Smooth muscle cell (in vitro differentiated cells): ENCODE data around the gene ATP6V1C2. TPM values are rescaled to one million over a fixed set of nuclear protein-coding genes. Genes with fewer than 3 reads are reported as not detected.

Experiments
- DNase-seq: peaks from one replicate; lab custom pipeline; 2025; ENCODE audit not compliant: unreplicated experiment; lab: John Stamatoyannopoulos, UW
- H2AFZ ChIP-seq: fragments of 200-600 bp; sonication (generic); 2 replicates; pipeline ENCODE4 v1.6.0; 2016; ENCODE audit warnings: antibody characterized with exemption, low read depth, mild to moderate bottlenecking
- H3F3A ChIP-seq: fragments of 200-600 bp; sonication (generic); 2 replicates; pipeline ENCODE4 v1.6.0; 2017; ENCODE audit warnings: antibody characterized with exemption, low read depth
- H3K27ac ChIP-seq: fragments of 200-600 bp; sonication (generic); 2 replicates; pipeline ENCODE4 v1.5.1; 2016; ENCODE audit warnings: low read depth, mild to moderate bottlenecking
- H3K27me3 ChIP-seq: fragments of 200-600 bp; sonication (generic); 2 replicates; pipeline ENCODE4 v1.6.1; 2016; ENCODE audit warnings: low read depth, mild to moderate bottlenecking
- H3K36me3 ChIP-seq: fragments of 200-600 bp; sonication (generic); 2 replicates; pipeline ENCODE4 v1.5.1; 2016; ENCODE audit warnings: low read depth
- H3K4me1 ChIP-seq: fragments of 200-600 bp; sonication (generic); 2 replicates; pipeline ENCODE4 v1.5.1; 2016; ENCODE audit warnings: low read depth
- H3K4me2 ChIP-seq: fragments of 200-600 bp; sonication (generic); 2 replicates; pipeline ENCODE4 v1.6.0; 2016; ENCODE audit warnings: mild to moderate bottlenecking
- H3K4me3 ChIP-seq: fragments of 200-600 bp; sonication (generic); 2 replicates; pipeline ENCODE4 v1.5.1; 2016; ENCODE audit warnings: mild to moderate bottlenecking
- H3K79me2 ChIP-seq: fragments of 200-600 bp; sonication (generic); 2 replicates; pipeline ENCODE4 v1.6.0; 2016; ENCODE audit warnings: low read depth, mild to moderate bottlenecking
- H3K9ac ChIP-seq: fragments of 200-600 bp; sonication (generic); 2 replicates; pipeline ENCODE4 v1.6.0; 2016; ENCODE audit warnings: low read depth
- H3K9me3 ChIP-seq: fragments of 200-600 bp; sonication (generic); replicated peaks from 2 replicates; pipeline ENCODE4 v1.5.1; 2016; ENCODE audit warnings: low read depth
- H4K20me1 ChIP-seq: fragments of 200-600 bp; sonication (generic); 2 replicates; pipeline ENCODE4 v1.6.0; 2016; ENCODE audit warnings: low read depth
- WGBS: methylation state at CpG from one replicate; pipeline ENCODE4 v1.1.7; 2016; ENCODE audit warnings: low lambda C conversion rate; 5-methylcytosine and 5-hydroxymethylcytosine counted together
- polyA plus RNA-seq: library from polyadenylated mRNA; unstranded; fragments of >200 nt; fragmentation: Nextera tagmentation; extraction: Ambion mirVana; gene quantifications from 2 replicates; pipeline ENCODE4 v1.2.1, GENCODE V29; 2016
- total RNA-seq: library from RNA; depleted of rRNA; stranded (reverse); fragments of >200 nt; gene quantifications from 2 replicates; pipeline ENCODE4 v1.2.3, GENCODE V29; 2014
- TF ChIP-seq, protein P1 (sequence below): fragments of 200-600 bp; sonication (generic); IDR thresholded peaks from 2 replicates; pipeline ENCODE4 v1.5.1; 2017; ENCODE audit warnings: borderline replicate concordance, mild to moderate bottlenecking, antibody characterized with exemption; ENCODE audit not compliant: insufficient read depth, poor library complexity, severe bottlenecking

Gene ATP6V1C2
- total and polyA plus RNA-seq, 2 experiments from 2014 or later: 0.53 to 1.5 TPM

DNA sequence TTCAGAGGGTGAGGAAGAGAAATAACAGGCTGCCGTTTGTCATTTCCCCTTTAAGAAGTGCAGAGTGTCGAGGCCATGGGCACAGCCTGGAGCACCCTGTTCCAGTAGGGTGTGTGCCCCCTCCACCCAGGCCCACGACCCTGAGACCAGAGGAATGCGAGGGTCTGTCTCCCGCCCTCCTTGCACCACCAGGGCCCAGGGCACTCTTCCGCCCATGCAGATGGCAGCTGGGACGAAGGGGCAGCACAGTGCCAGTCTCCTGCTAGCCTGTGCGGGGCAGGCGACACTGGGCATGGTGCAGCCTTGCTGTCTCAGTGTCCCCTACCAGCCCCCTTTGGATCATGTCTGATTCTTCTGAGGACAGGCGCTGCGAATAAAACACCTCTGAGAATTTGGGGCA is 106.9 kb downstream of the ATP6V1C2 start:
- Histone ChIP-seq H3K36me3 (no peaks in the 10 kb centered on the region), H3K4me3 (no peak overlapping the region), H3F3A (no peaks in the 10 kb centered on the region), H3K4me1 (no peaks in the 10 kb centered on the region), H3K79me2 (no peaks in the 10 kb centered on the region), H4K20me1 (no peaks in the 10 kb centered on the region), H3K27ac (no peak overlapping the region), H3K9me3 (no peaks in the 10 kb centered on the region), H3K27me3 (peaks cover 3% of the 10 kb centered on the region), H3K4me2 (no peak overlapping the region), H3K9ac (no peak overlapping the region), H2AFZ (no peak overlapping the region)
- TF ChIP-seq, protein P1, sequence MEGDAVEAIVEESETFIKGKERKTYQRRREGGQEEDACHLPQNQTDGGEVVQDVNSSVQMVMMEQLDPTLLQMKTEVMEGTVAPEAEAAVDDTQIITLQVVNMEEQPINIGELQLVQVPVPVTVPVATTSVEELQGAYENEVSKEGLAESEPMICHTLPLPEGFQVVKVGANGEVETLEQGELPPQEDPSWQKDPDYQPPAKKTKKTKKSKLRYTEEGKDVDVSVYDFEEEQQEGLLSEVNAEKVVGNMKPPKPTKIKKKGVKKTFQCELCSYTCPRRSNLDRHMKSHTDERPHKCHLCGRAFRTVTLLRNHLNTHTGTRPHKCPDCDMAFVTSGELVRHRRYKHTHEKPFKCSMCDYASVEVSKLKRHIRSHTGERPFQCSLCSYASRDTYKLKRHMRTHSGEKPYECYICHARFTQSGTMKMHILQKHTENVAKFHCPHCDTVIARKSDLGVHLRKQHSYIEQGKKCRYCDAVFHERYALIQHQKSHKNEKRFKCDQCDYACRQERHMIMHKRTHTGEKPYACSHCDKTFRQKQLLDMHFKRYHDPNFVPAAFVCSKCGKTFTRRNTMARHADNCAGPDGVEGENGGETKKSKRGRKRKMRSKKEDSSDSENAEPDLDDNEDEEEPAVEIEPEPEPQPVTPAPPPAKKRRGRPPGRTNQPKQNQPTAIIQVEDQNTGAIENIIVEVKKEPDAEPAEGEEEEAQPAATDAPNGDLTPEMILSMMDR: no peak
- 84% methylated on average over 11 of the region's 11 CpGs for WGBS
- no peak for DNase-seq

DNA sequence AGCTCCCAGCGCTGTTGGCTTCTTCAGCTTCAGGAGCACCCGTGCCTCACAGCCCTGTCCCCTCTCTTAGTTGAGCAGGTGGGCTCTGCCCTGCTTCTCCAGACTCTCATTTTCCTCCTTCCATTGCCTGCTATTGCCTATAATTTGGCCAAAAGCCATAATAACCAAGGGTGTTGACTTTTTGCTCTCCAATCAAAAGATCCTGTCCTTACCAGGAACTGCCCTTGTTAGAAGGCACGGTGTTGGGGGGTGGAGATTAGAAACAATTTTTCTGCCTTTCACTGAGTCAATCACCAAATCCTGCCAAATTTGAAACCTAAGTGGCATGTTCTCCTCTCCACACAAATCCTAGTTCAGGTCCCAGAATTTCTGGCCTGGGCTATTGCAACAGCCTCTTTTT is 107.9 kb downstream of the ATP6V1C2 start:
- TF ChIP-seq, protein P1: no peak
- Histone ChIP-seq H3K4me2 (no peak overlapping the region), H4K20me1 (no peaks in the 10 kb centered on the region), H3K27me3 (peaks cover 3% of the 10 kb centered on the region), H2AFZ (no peak overlapping the region), H3K9me3 (no peaks in the 10 kb centered on the region), H3K4me3 (no peak overlapping the region), H3K27ac (no peak overlapping the region), H3K4me1 (no peaks in the 10 kb centered on the region), H3K79me2 (no peaks in the 10 kb centered on the region), H3K9ac (no peak overlapping the region), H3K36me3 (no peaks in the 10 kb centered on the region), H3F3A (no peaks in the 10 kb centered on the region)
- WGBS: 95% methylated on average over 3 of the region's 3 CpGs
- DNase-seq: no peak

DNA sequence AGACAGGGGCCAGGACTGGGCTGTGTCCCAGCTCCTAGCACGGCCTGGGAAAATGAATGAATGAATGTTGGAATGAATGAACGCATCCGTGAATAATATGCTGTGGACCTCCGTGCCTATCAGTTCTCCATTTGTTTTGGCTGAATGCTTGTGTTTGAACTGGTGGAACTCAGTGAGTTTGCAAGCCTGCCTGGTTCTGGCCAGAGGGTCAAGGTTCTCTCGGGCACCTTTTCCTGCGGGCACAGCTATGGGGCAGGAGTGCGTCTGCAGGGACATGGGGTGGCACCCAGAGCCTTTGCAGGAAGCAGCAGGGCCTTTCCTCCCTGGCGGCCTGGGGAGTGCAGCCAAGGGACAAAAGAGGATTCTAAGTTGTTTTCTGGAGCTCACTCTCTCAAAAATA is 108.8 kb downstream of the ATP6V1C2 start:
- TF ChIP-seq, protein P1: no peak
- H3K27me3 ChIP-seq: peaks cover 3% of the 10 kb centered on the region
- no peaks in the 10 kb centered on the region for H3K4me1 ChIP-seq
- H4K20me1 ChIP-seq: no peaks in the 10 kb centered on the region
- no peak overlapping the region for H3K4me2 ChIP-seq
- 93% methylated on average over 8 of the region's 8 CpGs for WGBS
- H3K79me2 ChIP-seq: no peaks in the 10 kb centered on the region
- H2AFZ ChIP-seq: no peak overlapping the region
- DNase-seq: no peak
- no peak overlapping the region for H3K4me3 ChIP-seq
- no peaks in the 10 kb centered on the region for H3K36me3 ChIP-seq
- no peaks in the 10 kb centered on the region for H3K9me3 ChIP-seq
- H3K27ac ChIP-seq: no peak overlapping the region
- no peak overlapping the region for H3K9ac ChIP-seq
- no peaks in the 10 kb centered on the region for H3F3A ChIP-seq

DNA sequence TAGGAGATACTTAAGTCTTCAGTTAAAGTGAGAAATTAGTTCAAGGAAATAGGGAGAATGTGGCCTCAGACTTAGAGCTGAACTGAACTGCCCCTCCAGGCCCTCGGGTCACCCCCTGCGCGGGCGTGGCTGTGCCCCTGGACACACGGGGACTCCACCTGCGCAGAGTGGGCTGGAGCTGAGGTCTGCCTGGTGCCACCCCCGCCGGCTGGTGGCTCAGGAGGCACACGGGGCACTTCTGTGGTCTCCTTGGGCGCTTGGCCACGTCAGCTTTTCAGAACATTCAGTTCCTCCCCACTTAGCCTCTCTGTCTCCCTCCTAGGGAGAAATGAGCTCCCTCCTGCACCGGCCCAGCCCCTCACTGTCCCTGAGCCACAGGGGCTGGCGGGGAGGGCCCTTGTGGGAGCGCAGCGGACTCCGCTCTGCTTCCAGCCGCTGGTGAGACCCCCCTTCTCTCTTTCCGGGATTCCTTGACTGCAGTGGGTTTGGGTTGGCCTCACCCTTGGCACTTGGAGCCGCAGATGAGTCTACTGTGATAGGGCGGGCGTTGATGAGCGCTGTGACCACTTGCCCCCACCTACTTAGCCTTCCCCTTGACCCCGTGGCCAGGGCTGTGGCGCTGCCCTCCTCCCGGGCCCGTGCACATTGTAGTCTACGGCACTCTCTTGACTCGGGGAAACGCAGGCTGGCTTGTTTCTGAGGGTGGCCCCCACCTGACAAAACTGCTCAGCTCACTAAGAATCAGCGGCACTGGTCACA is 109.4 kb downstream of the ATP6V1C2 start:
- WGBS: 93% methylated on average over 29 of the region's 30 CpGs
- no peak for DNase-seq

More for the DNA sequence above, 109.4 kb downstream of the ATP6V1C2 start:
- H3K4me1 ChIP-seq: no peaks in the 10 kb centered on the region
- H4K20me1 ChIP-seq: no peaks in the 10 kb centered on the region
- peaks cover 3% of the 10 kb centered on the region for H3K27me3 ChIP-seq
- no peak overlapping the region for H3K27ac ChIP-seq
- H3K79me2 ChIP-seq: no peaks in the 10 kb centered on the region
- no peak overlapping the region for H3K4me3 ChIP-seq
- TF ChIP-seq, protein P1: no peak
- no peak overlapping the region for H2AFZ ChIP-seq
- H3K4me2 ChIP-seq: no peak overlapping the region
- H3K9me3 ChIP-seq: no peaks in the 10 kb centered on the region
- no peaks in the 10 kb centered on the region for H3K36me3 ChIP-seq
- H3F3A ChIP-seq: no peaks in the 10 kb centered on the region
- H3K9ac ChIP-seq: no peak overlapping the region
